Thoracic aorta (tissue), 2 donors: ENCODE measurements around the gene SAC3D1. TPM values are rescaled to one million over a fixed set of nuclear protein-coding genes. Genes with fewer than 3 reads are reported as not detected.

ENCODE experiments used
- ATAC-seq: fragments of 150-250 bp; one replicate; pipeline ENCODE4 v1.8.0; 2017; ENCODE audit warnings: low read depth; ENCODE audit not compliant: insufficient number of reproducible peaks, low FRiP score
- DNase-seq: peaks from one replicate; pipeline ENCODE4 v3.0.0-alpha.2; 2020; ENCODE audit warnings: low spot score
- H3K27ac ChIP-seq, 2 donors: fragments of 200-600 bp; sonication (generic); 1 replicate in 1 of 2; 2 replicates in 1 of 2; pipeline ENCODE4 v1.5.1; 2016; ENCODE audit warnings: mild to moderate bottlenecking in 2 of 2, moderate library complexity in 2 of 2
- H3K27me3 ChIP-seq: fragments of 200-600 bp; sonication (generic); replicated peaks from 2 replicates; pipeline ENCODE4 v1.6.0; 2016; ENCODE audit warnings: mild to moderate bottlenecking; ENCODE audit not compliant: insufficient read depth
- H3K36me3 ChIP-seq: fragments of 200-600 bp; sonication (generic); one replicate; pipeline ENCODE4 v1.5.1; 2016
- H3K4me1 ChIP-seq, 2 donors: fragments of 200-600 bp; sonication (generic); 1 replicate in 1 of 2; 2 replicates in 1 of 2; pipeline versions ENCODE4 v1.5.1 to v1.6.0; 2016; ENCODE audit warnings: low read depth in 2 of 2, mild to moderate bottlenecking in 1 of 2; ENCODE audit not compliant: control insufficient read depth in 1 of 2
- H3K4me3 ChIP-seq: fragments of 200-600 bp; sonication (generic); 2 replicates; pipeline ENCODE4 v1.5.1; 2016; ENCODE audit warnings: mild to moderate bottlenecking
- H3K9me3 ChIP-seq: fragments of 200-600 bp; sonication (generic); 2 replicates; pipeline ENCODE4 v1.5.1; 2016
- total RNA-seq, 2 donors: library from RNA; depleted of rRNA; stranded (reverse); fragments of >200 nt; gene quantifications; one replicate each; pipeline versions ENCODE4 v1.1.0 to v1.2.3, GENCODE V29; 2016
- TF ChIP-seq, protein P1 (sequence below): fragments of 200-600 bp; sonication (generic); IDR thresholded peaks from one replicate; pipeline ENCODE4 v1.5.1; 2019; ENCODE audit warnings: antibody characterized with exemption

Gene SAC3D1
- total RNA-seq, 2 donors from 2014 or later, result 4.7 to 18.0 TPM

DNA sequence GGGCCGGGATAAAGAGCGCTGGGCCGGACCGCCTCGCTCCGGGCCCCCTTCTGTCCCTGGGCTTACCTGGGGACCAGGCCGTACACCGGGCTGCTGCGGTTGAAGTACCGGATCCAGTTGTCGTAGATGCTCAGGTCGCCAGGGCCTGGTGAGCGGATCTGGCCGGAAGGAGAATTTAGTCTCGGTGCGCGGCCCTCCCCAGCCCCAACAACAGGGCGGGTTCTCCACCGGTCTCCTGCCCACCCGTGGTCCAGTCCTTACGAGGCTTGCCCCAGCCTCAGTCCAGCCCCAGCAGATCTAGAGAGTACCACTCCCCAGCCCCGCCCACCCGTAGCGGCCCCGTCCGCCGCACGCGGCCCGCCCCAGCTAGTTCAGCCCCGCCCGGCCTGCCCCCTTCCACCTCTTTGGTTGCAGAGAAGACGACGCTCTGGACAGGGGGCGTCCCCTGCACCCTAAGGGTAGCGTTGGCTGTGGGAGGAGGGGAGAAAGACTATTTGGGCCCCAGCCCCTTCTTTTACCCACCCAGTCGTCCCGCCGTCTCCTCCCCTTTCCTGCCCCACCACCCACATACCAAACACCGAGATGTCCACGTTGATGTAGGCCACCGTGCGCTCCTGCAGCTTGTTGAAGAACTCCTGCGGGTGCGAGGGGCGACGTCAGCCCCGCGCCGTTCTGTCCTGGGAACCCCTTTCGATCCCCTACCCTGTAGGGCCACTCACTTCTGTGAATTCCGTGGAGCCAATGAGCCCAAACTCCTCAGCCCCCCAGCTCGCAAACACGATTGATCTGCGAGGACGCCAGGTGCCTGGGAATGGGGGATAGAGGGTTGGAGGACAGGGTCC is 6.8 kb downstream of the SAC3D1 start:
- TF ChIP-seq, protein P1, sequence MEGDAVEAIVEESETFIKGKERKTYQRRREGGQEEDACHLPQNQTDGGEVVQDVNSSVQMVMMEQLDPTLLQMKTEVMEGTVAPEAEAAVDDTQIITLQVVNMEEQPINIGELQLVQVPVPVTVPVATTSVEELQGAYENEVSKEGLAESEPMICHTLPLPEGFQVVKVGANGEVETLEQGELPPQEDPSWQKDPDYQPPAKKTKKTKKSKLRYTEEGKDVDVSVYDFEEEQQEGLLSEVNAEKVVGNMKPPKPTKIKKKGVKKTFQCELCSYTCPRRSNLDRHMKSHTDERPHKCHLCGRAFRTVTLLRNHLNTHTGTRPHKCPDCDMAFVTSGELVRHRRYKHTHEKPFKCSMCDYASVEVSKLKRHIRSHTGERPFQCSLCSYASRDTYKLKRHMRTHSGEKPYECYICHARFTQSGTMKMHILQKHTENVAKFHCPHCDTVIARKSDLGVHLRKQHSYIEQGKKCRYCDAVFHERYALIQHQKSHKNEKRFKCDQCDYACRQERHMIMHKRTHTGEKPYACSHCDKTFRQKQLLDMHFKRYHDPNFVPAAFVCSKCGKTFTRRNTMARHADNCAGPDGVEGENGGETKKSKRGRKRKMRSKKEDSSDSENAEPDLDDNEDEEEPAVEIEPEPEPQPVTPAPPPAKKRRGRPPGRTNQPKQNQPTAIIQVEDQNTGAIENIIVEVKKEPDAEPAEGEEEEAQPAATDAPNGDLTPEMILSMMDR, result no peak
- DNase-seq, result no peak
- Histone ChIP-seq H3K27ac (peak overlapping the region; percentile 2 to 5), H3K27me3 (no peaks in the 10 kb centered on the region), H3K9me3 (no peaks in the 10 kb centered on the region), H3K4me3 (peak overlapping the region; percentile 72), H3K36me3 (no peaks in the 10 kb centered on the region), H3K4me1 (peaks cover 2 to 17% of the 10 kb centered on the region in 2 donors)
- ATAC-seq, result no peak

DNA sequence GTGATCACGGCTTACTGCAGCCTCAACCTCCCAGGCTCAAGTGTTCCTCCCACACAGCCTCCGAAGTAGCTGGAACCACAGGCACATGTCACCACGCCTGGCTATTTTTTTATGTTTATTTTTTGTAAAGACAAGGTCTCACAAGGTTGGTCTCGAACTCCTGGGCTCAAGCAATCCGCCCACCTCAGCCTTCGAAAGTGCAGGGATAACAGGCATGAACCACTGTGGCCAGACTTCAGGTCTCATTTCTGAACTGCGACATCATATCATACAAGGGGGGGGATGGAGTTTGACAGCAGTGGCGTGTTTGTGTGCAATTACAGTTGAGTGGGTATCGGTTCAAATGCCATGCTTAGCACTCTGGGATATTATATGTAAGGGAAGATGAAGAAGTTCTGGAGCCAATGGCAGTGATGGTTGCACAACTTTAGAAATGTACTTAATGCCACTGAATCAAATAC is 10.4 kb downstream of the SAC3D1 start:
- Histone ChIP-seq H3K9me3 (no peaks in the 10 kb centered on the region), H3K4me1 (peaks cover 2 to 16% of the 10 kb centered on the region in 2 donors), H3K4me3 (no peak overlapping the region), H3K27ac (no peak overlapping the region), H3K36me3 (no peaks in the 10 kb centered on the region), H3K27me3 (no peaks in the 10 kb centered on the region)
- TF ChIP-seq, protein P1, result no peak
- DNase-seq (no peak), ATAC-seq (no peak)

DNA sequence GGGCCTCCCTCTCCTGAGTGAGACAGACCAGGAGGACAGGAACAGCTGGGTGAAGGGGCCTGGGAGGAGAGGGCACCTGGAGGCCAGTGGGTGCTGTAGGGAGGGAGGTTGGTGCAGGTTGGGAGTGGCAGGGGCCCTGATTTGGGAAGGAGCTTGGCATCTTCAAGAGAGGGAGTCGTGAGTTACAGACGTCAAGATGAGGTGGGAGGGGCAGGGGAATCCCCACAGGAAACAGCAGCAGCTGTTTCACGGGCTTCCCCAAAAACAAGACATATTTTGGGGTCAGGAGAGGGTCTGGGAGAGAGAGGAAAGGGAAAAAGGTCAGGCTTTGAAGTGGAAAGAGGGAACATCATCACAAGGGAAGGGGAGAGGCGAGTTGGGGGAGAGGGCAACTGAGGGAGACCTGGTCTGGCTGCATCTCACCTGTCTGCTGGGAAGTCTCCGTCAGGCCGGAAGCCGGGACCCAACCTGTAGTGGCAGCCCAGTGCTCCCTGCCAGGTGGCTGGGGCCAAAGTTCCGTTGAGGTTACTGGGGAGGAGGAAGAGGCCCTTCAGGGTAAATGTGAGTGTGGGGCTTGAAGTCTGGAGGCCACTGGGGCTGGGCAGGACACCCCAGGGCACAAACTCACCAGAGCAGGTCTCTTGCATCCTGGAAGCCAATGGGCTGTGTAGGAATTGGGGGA is 13.0 kb downstream of the SAC3D1 start:
- Histone ChIP-seq H3K36me3 (no peaks in the 10 kb centered on the region), H3K4me3 (no peak overlapping the region), H3K4me1 (no peaks in the 10 kb centered on the region), H3K27me3 (no peaks in the 10 kb centered on the region), H3K9me3 (no peaks in the 10 kb centered on the region), H3K27ac (no peak overlapping the region)
- TF ChIP-seq, protein P1, result no peak
- ATAC-seq (no peak), DNase-seq (no peak)

DNA sequence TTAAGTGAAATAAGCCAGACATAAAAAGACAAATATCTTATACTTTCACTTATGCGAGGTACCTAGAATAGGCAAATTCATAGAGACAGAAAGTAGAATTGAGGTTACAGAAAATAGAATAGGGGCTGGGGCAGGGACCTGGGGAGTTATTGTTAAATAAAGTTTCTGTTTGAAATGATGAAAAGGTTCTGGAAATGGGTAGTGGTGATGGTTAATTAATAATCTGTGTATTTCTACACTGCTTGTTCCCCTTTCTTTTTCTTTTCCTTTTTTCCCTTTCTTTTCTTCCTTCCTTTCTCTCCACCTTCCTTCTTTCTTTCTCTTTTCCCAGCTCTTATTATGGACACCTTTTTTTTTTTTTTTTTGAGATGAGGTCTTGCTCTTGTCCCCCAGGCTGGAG is 14.5 kb downstream of the SAC3D1 start:
- TF ChIP-seq, protein P1, result no peak

DNA sequence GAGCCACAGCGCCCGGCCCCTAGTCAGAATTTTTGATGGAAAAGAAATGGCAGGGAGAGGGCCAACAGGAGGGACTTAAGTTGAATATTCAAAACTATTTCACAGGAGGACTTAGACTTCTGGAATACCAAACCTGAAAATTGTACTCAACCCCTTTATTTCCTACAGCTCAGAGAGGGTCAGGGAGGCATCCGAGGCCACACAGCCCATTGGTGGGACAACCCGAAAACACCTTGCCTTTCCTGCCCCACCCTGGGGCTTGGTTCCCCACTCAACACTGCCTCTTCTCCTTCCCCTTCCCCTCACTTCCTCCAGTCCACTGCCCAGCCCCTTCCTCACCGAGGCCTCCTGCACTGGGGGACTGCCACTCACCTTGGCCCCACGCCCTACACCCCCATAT is 16.0 kb downstream of the SAC3D1 start:
- Histone ChIP-seq H3K36me3 (no peaks in the 10 kb centered on the region), H3K9me3 (no peaks in the 10 kb centered on the region), H3K4me3 (no peak overlapping the region), H3K27ac (no peak overlapping the region), H3K27me3 (no peaks in the 10 kb centered on the region), H3K4me1 (no peaks in the 10 kb centered on the region)
- TF ChIP-seq, protein P1, result no peak
- ATAC-seq (no peak), DNase-seq (no peak)

More for the DNA sequence above, 14.5 kb downstream of the SAC3D1 start:
- DNase-seq (no peak), ATAC-seq (no peak)
- no peak overlapping the region for H3K27ac ChIP-seq
- H3K27me3 ChIP-seq, result no peaks in the 10 kb centered on the region
- H3K4me3 ChIP-seq, result no peak overlapping the region
- H3K9me3 ChIP-seq, result no peaks in the 10 kb centered on the region
- H3K4me1 ChIP-seq, result no peaks in the 10 kb centered on the region
- H3K36me3 ChIP-seq, result no peaks in the 10 kb centered on the region
